MCF 10A (cell line): Measurements from ENCODE around the gene GOLPH3. TPM values are rescaled to one million over a fixed set of nuclear protein-coding genes. Genes with fewer than 3 reads are reported as not detected.
"Not testable (repeated sequence)": the region's sequence is repeated elsewhere in the genome, so short reads cannot be mapped to it uniquely, and the experiment has no call there.

ENCODE experiments used
- BruUV-seq: library from RNA; stranded (reverse); fragments of 400-500 nt; replicated peaks from 2 replicates; lab custom pipeline; 2021; lab: Mats Ljungman, UMichigan
- CTCF ChIA-PET: fragments of 300-600 bp; sonication (Branson Sonifier 250); formaldehyde crosslinking; extraction: SDS; loops from one replicate; lab custom pipeline; 2021; ENCODE audit warnings: antibody characterized with exemption, inconsistent platforms; lab: Yijun Ruan, JAX
- POLR2A ChIA-PET: fragments of 300-600, 350-650 bp; sonication (Branson Sonifier 250); formaldehyde crosslinking; extraction: SDS; loops from one replicate; lab custom pipeline; 2020; ENCODE audit warnings: antibody characterized with exemption, inconsistent platforms; lab: Yijun Ruan, JAX
- DNase-seq: peaks from one replicate; pipeline ENCODE4 v3.0.0-alpha.2; 2018; ENCODE audit not compliant: unreplicated experiment
- H3K27ac Mint-ChIP-seq: one replicate; pipeline ENCODE4 v1.8.0; 2022; ENCODE audit warnings: mild to moderate bottlenecking, low read depth, mixed read lengths; ENCODE audit not compliant: unreplicated experiment
- H3K27me3 Mint-ChIP-seq: one replicate; pipeline ENCODE4 v1.8.0; 2022; ENCODE audit warnings: mixed read lengths; ENCODE audit not compliant: insufficient read depth, unreplicated experiment
- H3K36me3 Mint-ChIP-seq: one replicate; pipeline ENCODE4 v1.8.0; 2022; ENCODE audit warnings: mild to moderate bottlenecking, moderate library complexity, mixed read lengths; ENCODE audit not compliant: insufficient read depth, unreplicated experiment
- H3K4me1 Mint-ChIP-seq: one replicate; pipeline ENCODE4 v1.8.0; 2022; ENCODE audit warnings: mixed read lengths; ENCODE audit not compliant: insufficient read depth, unreplicated experiment
- H3K4me3 Mint-ChIP-seq: one replicate; pipeline ENCODE4 v1.8.0; 2022; ENCODE audit warnings: mild to moderate bottlenecking, moderate library complexity, mixed read lengths; ENCODE audit not compliant: unreplicated experiment
- H3K9me3 Mint-ChIP-seq: one replicate; pipeline ENCODE4 v1.8.0; 2022; ENCODE audit warnings: mixed read lengths; ENCODE audit not compliant: unreplicated experiment
- CTCF ChIP-seq: fragments of 200-600 bp; IDR thresholded peaks from one replicate; pipeline ENCODE4 v1.8.0; 2022; ENCODE audit warnings: antibody characterized with exemption, mild to moderate bottlenecking; ENCODE audit not compliant: unreplicated experiment
- intact Hi-C: fragments of 100-400 bp; cut with micrococcal nuclease; formaldehyde crosslinking; loops from 2 replicates; pipeline ENCODE4 v1.14.1; 2022
- total RNA-seq: library from RNA; stranded (reverse); gene quantifications from 2 replicates; pipeline ENCODE4 v1.2.3, GENCODE V29; 2022

The GOLPH3 gene
- total RNA-seq, 1 experiment from 2014 or later: 89.6 TPM

- POLR2A ChIA-PET: no interaction called here
- no peaks in the 10 kb centered on the region for H3K9me3 Mint-ChIP-seq
- H3K27me3 Mint-ChIP-seq: no peaks in the 10 kb centered on the region
- intact Hi-C loops: no loop called here
- no peak for DNase-seq
- no peaks in the 10 kb centered on the region for H3K4me1 Mint-ChIP-seq
- CTCF ChIA-PET: interaction anchor here (1.0 kb wide), 1 partner anchor 11 kb away, joined by 3 read pairs; no protein-coding TSS in a partner anchor
- no TSS peak for BruUV-seq
- no peak for TF ChIP-seq CTCF
- H3K36me3 Mint-ChIP-seq: peaks cover 42% of the 10 kb centered on the region
- no peak overlapping the region for H3K4me3 Mint-ChIP-seq
- no peak overlapping the region for H3K27ac Mint-ChIP-seq
Measured at GRCh38 chr5:32123889-32124676, 50.0 kb downstream of the GOLPH3 start.

- no peak overlapping the region for H3K4me3 Mint-ChIP-seq
- peaks cover 35% of the 10 kb centered on the region for H3K36me3 Mint-ChIP-seq
- CTCF ChIA-PET: interaction anchor here (1.0 kb wide), 1 partner anchor 10 kb away, joined by 3 read pairs; no protein-coding TSS in a partner anchor
- H3K4me1 Mint-ChIP-seq: no peaks in the 10 kb centered on the region
- H3K9me3 Mint-ChIP-seq: no peaks in the 10 kb centered on the region
- POLR2A ChIA-PET: no interaction called here
- BruUV-seq: no TSS peak
- no peak for TF ChIP-seq CTCF
- no peaks in the 10 kb centered on the region for H3K27me3 Mint-ChIP-seq
- intact Hi-C loops: no loop called here
- DNase-seq: no peak
- H3K27ac Mint-ChIP-seq: no peak overlapping the region
Measured at GRCh38 chr5:32123058-32123805, 50.9 kb downstream of the GOLPH3 start.

- H3K27me3 Mint-ChIP-seq, H3K27ac Mint-ChIP-seq, H3K4me3 Mint-ChIP-seq, DNase-seq, H3K9me3 Mint-ChIP-seq, POLR2A ChIA-PET, intact Hi-C loops, BruUV-seq: not testable (repeated sequence)
- Mint-ChIP-seq H3K4me1 (peaks cover 11% of the 10 kb centered on the region), H3K36me3 (peaks cover 35% of the 10 kb centered on the region)
- CTCF ChIA-PET: interaction anchor here (0.7 kb wide), 1 partner anchor 146 kb away, joined by 3 read pairs; no protein-coding TSS in a partner anchor
Measured at GRCh38 chr5:32118922-32119321, 55.2 kb downstream of the GOLPH3 start.

- TF ChIP-seq CTCF: no peak
- POLR2A ChIA-PET: no interaction called here
Measured at GRCh38 chr5:32116574-32117313, 57.4 kb downstream of the GOLPH3 start.

More at GRCh38 chr5:32116574-32117313, 57.4 kb downstream of the GOLPH3 start:
- Mint-ChIP-seq H3K9me3 (no peaks in the 10 kb centered on the region), H3K27me3 (no peaks in the 10 kb centered on the region), H3K27ac (peak overlapping the region; percentile 52), H3K4me3 (no peak overlapping the region), H3K4me1 (peaks cover 11% of the 10 kb centered on the region), H3K36me3 (peaks cover 35% of the 10 kb centered on the region)
- BruUV-seq: no TSS peak
- intact Hi-C loops: no loop called here
- CTCF ChIA-PET: interaction anchor here (1.2 to 1.5 kb wide), 2 partner anchors 12 to 24 kb away, joined by 3 to 4 read pairs; no protein-coding TSS in a partner anchor
- no peak for DNase-seq
